GM18507 (cell line): ENCODE results near the gene KHSRP.
"Not testable (repeated sequence)": the region's sequence is repeated elsewhere in the genome, so short reads cannot be mapped to it uniquely, and the experiment has no call there.

Experiments used
- DNase-seq: peaks from one replicate; pipeline ENCODE4 v3.0.0; 2011; ENCODE audit warnings: low read depth; ENCODE audit not compliant: insufficient read length; ENCODE audit errors: extremely low spot score
- FAIRE-seq: peaks from 2 replicates; lab custom pipeline; 2011; peaks lifted over from hg19 to GRCh38; lab: Jason Lieb, UNC

Gene KHSRP

DNA sequence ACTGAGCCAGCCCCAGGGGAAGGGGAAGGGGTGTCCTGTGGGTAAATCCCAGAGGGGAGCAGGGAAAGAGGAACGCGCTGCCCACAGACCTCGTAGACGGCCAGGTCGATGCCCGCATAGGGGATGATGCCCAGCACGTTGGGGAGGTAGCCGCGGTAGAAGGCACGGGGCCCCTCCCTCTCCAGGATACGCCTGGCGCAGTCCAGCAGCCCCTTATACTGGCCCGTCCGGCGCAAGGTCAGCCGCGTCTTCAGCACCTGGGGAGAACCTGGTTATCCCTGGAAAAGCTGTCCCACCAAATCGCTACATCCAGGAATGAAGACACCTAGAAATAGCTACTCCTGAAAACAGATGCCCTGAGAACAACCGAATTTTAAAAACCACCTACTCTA lies 27.6 kb upstream of the KHSRP start:
- no peak for FAIRE-seq
- no peak for DNase-seq

DNA sequence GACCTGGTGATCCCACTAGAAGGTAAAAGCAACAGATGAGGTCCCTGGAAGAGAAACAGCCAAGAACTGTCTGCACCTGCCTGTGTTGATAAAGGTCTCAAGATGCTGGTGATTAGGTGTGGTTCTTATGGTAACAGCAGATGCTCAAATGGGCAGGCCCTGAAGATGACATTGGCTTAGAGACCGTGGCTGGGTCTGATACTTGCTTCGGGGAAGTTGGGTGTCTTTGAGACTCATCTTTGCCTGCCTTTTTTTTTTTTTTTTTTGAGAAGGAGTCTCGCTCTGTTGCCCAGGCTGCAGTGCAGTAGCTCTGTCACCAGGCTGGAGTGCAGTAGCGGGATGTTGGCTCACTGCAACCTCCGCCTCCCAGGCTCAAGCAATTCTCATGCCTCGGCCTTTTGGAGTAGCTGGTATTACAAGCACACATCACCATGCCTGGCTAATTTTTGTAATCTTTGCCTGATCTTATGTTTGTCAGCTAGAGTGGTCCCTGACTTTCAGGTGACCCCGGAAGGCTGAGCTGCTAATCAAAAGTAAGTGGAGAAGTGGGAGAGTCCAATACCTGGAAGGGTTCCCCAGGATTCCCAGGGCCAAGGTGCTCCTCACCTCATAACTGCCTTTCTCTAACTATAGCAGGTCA lies 27.1 kb upstream of the KHSRP start:
- DNase-seq, result no peak
- no peak for FAIRE-seq

DNA sequence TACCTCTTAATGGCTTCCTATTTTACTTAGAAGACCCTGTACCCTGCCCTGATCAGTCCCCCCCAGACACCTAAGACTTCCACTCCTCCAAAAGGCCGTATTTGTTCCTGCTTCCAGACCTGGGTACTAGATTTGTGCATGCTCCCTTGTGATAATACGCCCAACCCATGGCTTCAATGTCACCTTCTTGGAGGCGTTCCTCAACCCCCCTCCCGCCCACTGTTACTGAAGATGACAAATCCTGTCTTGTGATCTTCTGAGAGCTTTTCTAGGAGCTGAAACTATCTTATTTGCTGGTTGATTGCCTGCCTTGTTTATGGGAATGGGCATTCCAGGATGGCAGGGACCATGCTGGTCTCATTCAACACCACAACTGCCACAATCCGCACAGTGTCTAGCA lies 25.6 kb upstream of the KHSRP start:
- no peak for DNase-seq
- FAIRE-seq, result no peak

DNA sequence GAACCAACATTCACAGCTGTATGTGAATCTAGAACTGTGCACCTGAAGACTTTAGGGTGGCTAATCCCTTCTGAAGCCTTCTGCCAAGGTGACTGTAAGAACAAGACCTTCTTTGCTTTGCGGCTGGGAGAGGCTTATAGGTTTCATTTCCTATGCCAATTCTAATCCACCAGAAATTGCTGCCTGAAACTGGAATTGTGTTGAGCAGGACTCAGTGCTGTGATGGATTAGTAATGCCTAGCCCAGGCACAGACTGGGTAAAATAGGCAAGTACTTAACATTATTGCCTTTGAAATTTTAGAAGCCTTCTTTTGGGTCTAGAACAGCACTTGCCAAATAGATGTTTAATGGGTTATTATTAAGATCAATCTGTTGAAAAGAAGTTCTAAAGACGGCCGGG lies 23.4 kb upstream of the KHSRP start:
- DNase-seq (no peak), FAIRE-seq (no peak)

DNA sequence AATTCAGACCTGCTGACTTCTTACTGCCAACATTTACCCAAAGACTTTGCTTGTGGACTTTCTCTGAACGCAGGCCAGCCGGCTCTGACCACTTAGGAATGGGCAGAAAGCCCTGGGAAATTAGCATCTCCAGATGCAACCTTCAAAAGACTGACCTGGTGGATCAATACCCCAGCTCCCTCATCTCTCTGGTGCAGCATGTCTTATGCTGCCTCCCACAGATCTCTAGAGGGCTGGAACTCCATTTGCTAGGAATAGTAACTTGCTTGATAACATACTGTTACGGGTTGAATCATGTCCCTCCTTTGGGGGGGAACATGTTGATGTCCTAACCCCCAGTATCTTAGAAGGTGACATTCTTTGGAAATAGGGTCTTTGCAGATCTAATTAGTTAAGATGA lies 21.8 kb upstream of the KHSRP start:
- FAIRE-seq (no peak), DNase-seq (no peak)

DNA sequence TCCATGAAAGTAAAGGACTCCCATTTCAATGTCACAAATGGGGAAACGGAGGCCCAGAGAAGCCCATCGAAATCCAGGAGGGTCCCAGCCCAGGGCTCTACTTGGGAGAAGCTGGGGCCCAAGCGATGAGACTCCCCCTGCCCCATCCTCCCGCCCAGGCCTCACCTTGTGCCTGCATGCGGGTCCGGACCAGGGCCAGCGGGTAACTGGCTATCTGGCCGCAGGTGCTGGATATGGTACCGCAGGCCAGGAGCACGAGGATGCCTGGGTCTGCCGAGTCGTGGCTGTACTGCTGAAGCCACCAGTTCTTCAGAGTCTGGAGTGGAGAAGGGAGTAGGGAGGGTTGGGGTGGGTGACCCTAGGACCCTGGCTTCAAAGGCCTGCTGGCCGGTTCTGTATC lies 19.4 kb upstream of the KHSRP start:
- DNase-seq, result no peak
- FAIRE-seq, result no peak

DNA sequence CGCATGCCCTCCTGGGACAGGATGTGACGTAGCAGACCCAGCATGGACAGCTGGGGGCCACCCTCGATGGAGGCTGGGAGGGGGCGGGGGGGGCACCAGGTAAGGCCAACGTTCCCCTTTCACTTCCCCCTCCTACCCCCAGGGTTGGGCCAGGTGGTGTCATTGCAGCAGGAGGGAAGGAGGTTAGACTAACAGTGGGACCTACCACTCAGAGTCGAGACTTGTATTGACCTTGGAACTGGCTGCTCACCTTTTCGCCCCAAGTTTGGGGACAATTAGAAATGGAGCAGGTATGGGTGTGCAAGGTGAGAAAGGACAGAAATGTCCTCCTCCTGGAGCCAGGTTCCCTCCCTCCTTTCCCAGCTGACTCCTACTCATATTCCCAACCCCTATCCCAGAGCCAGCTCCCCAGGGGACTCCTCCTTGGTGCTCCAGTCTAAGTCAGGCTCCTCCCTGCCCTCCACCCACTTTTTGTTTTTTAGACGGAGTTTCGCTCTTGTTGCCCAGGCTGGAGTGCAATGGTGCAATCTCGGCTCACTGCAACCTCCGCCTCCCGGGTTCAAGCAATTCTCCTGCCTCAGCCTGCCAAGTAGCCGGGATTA lies 17.6 kb upstream of the KHSRP start:
- no peak for DNase-seq
- FAIRE-seq, result no peak

DNA sequence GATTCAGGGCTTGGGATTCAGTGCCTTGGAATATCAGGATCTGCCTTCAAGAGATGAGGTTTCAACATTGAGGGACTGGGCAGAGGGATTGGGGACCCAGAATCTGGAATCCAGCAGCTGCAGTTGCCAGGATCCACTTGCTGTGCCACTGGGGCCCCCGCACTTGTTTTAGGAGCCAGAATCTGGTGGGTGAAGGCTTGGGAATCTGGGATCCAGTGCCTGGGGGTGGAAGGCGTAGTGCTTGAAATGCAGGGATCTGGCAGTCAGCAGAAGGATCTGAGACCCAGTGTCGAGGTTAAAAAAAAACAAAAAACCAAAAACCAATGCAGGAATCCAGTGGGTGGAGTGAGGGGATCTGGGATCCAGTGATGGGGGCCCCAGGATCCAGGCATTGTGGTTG lies 16.3 kb upstream of the KHSRP start:
- FAIRE-seq, result no peak
- no peak for DNase-seq

DNA sequence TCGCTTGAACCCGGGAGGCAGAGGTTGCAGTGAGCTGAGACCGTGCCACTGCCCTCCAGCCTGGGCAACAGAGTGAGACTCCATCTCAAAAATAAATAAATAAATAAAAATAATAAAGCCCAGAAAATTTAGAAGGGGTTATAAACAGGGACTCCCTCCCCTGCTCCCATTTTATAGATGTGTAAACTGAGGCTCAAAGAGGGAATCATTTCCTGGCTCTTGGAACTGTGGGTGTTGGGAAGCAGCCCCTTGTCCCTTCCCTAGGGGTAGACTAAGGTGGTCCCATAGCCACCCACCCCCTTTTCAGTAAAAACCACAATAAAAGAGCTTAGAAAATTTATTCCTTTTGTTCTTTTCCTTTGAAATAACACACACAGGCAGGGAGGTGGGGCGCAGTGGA lies 15.1 kb upstream of the KHSRP start:
- FAIRE-seq (no peak), DNase-seq (no peak)

DNA sequence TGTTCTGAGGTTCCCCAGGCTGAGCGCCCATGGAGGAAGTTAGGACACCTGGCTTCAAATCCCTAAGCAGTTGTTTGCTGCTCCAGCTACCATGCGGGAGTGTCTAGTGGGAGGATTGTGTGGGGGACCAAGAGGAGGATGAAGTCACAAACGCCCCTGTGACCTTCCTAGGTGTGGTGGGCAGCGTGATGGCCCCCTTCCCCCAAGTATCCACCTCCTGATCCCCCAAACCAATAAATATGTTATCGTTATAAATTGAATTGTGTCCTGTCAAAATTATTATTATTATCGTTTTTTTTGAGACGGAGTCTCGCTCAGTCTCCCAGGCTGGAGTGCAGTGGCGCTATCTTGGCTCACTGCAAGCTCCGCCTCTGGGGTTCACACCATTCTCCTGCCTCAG lies 9.1 kb upstream of the KHSRP start, which contains the start of gene SLC25A41:
Gene SLC25A41, minus strand, starts transcription at position 101 of the 400 bp plus-strand sequence. Its CDS starts 70 bp downstream, at position 31.
- FAIRE-seq, result no peak

DNA sequence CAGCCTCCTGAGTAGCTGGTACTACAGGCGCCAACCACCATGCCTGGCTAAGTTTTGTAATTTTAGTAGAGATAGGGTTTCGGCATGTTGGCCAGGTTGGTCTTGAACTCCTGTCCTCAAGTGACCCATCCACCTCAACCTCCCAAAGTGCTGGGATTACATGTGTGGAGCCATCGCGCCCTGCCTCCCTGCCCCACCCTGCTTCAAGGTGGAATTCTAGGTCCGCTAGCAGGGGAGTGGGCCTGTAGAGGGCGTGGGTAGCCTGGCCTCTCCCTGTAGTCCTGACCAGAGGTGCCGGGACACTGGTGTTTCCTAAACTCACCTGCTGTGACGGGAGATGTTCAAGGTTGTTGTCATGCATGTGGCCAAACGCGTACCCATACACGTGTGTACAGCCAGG lies 8.6 kb upstream of the KHSRP start:
- DNase-seq (no peak), FAIRE-seq (no peak)

More for the DNA sequence above, 9.1 kb upstream of the KHSRP start, which contains the start of gene SLC25A41:
- DNase-seq, result no peak

DNA sequence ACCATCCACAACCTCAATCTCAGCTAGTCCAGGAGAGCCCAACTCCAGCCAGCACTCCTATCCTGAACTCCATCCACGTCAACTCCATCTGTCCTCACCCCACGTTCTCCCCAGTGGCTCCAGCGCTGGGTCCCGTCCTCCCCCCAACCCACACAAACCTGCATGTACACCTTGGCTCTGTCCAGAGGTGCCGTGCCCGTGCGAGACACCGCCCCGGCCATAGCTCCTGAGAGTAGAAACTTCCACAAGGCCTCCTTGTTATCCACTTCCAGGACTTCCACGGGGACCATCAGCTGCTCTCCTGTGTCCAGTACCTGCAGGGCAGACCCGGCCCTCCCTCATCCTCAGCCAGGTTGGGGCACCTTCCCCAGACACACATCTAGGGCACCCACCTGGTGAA lies 7.3 kb upstream of the KHSRP start:
- DNase-seq, result no peak
- FAIRE-seq, result no peak

DNA sequence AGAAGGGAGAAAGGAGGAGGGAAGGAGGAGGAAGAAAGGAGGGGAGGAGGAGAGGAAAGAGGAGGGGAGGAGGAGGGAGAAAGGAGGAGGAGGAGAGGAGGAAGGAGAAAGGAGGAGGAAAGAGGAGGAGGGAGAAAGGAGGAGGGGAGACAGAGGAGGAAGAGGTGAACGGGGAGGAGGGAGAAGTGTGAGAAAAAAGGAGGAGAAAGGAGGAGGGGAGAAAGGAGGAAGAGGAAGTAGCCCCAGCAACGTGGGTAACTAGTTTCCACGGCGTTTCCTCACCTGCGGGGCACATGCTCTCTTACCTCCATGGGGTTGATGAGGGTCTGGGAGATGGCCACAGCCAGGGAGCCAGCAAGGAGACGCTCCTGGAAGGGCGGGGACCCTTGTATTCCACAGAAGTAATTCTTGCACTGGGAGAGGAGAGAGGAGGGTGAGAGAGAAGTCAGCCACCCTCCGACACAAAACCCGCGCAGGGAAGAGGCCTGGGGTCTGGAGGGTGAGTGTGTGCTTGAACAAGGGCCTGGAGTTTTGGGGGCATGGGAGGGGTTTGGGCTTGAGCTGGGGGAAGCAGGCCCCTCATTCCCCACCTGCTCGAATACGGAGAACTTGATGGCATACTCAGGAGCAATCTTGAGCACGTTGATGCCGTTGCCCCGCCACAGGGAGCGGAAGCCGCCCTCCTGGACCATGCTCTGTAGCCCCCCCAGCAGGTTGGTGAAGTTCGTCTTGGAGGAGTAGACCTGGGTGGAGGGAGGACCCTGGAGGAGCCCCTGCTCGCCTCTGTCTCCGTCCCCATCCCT lies 5.0 kb upstream of the KHSRP start:
- no peak for DNase-seq
- no peak for FAIRE-seq

DNA sequence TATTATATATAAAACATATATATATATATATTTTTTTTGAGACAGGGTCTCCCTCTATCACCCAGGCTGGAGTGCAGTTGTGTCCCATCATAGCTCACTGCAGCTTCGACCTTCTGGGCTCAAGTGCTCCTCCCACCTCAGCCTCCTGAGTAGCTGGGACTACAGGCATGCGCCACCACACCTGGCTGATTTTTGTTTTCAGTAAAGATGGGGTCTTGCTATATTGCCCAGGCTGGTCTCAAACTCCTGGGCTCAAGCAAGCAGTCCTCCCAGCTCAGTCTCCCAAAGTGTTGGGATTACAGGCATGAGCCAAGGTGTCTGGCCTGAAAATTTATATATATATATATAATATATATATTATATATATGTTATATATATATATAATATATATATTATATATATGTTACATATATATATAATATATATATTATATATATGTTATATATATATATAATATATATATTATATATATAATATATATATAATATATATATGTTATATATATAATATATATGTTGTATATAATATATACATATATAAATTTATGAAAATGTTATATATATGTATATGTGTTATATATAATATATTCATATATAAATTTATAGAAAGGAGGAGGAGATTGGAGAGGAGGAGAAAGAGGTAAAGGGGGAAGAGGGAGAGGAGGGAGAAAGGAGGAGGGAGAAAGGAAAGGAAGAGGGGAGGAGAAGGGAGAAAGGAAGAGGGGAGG lies 4.2 kb upstream of the KHSRP start:
- not testable (repeated sequence) for DNase-seq, FAIRE-seq

DNA sequence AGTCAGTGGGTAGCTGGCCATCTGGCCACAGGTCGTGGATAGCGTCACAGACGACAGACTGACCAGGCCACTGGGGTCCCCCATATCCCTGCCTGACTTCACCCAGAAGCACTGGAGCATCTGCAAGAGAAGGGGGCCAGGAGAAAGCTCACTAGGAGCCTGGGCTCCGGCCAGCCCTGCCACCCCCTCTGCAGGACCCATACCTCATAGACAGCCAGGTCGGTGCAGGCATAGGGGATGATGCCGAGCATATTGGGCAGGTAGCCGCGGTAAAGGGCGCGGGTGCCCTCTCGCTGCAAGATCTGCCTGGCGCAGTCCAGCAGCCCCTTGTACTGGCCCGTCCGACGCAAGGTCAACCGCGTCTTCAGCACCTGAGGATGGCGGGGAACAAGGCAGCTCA lies 2.5 kb upstream of the KHSRP start:
- FAIRE-seq (no peak), DNase-seq (no peak)

DNA sequence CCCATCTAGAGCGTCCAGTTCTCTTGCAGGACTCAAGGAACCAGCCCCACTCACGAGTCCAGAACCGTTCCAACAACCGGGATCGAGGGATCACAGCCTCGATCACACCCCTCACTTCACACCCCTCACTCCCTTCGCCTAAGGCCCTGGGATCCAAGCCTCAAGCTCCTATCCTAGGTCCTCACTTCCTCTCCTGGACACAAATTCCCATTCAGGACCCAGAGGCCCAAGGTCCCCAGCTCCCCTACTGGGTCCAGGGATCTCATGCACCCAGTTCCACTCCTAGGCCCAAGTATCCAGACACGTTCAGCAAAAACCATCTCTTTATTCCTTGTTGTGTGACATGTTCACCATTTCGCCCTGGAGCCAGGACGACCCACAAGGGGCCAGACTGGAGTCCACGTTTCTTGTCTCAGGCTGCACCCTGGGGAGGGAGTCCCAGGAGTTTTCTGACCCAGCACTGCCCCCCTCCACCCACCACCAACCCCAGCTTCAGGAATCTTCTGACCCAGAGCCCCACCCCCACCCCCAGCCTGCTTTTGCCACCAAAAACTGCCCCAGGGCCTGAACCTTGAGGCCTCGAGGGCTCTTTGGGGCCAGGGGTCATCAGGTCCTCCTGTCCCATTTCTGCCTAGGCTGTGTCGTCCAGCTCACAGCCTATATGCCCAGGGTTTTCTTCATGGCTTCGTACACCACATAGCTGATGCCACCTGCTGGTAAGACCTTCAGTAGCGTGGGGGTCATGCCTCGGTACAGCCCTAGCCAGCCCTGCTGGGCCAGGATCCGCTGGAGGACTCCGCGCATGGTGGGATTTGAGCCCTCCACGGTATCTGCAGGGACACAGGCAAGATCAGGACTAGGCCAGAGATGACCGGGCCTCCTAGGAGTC lies 1.4 kb upstream of the KHSRP start:
- FAIRE-seq (peak; percentile 24), DNase-seq (no peak)

DNA sequence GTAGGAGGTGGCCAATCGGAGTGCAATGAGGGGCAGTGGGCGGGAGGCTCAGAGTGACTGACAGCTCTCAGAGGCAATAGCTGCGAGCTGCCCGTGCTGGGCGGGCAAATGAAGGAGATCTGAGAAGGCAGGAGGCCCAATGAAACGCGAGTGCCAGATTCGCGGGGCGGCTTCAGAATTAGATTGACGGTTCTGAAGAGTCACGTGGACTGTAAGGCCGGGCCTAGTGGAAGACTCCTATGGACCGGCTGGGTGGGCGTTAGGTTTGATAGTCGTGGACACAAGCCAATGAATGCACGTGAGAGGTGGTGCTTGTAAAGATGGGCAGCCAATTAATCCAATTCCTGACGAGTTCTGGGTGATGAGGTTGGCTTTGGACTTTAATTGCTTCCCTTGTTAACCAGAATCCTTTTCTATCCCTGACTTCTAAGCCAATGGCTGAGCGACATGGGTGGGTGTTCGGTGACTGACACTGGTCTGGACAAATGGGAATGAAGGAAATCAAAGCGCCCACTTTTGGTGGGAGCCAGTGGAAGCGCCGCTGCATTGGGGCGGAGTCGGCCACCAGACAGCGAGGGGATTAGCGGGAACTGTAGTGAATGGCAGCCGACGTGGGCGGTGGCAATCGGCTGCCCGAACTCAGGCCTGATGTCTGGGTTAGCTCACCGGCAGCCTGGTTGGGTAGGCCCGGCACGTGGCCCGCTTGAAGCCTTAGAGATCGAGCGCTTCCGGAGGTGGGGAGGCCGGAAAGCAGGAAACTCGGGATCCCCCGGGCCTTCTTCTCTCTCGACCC lies 524 bp upstream of the KHSRP start:
- DNase-seq (peak; percentile 97), FAIRE-seq (peak; percentile 100)

DNA sequence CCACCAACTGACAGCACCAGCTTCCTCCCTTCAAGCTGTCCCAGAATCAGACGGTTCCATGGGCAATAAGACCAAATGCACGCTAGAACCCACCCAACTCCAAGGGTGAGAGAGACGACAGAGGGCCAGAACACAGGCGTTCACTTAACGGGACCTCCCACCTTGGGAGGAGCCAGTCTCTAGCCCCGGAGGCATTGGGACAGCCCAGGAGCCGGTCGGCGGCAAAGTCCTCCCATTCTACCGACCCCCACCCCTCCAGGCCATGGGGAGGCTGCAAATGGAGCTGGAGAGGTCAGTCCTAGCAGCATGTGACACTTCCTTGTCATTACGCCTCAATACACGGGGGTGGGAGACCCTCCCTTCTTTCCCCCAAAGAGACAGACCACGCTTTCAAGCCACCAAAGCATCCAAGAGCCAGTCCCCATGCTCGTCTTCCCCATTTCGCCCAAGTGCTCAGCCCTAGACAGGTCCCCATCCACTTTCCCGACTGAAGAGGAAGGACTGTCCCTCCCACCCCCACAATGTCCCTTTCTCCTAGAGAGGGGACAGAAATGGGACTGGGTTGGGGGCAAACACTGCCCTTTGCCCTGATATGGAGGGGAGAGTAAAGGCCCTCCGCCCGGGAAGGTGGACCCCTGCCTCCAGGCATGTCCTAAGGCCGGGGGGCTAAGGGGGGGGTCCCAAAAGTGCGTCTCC lies 964 bp downstream of the KHSRP start:
- FAIRE-seq (peak; percentile 59), DNase-seq (no peak)
